HG02885 (cell line): ENCODE results near the gene ELF1.
"Not testable (repeated sequence)": the region's sequence is repeated elsewhere in the genome, so short reads cannot be mapped to it uniquely, and the experiment has no call there.

Experiments
- ATAC-seq: cut with Tn5 transposase; IDR thresholded peaks from one replicate; pipeline ENCODE4 v1.9.1; 2021; ENCODE audit warnings: mild to moderate bottlenecking; ENCODE audit not compliant: unreplicated experiment, poor library complexity

Gene ELF1

GRCh38 chr13:41048640-41049039, 29.5 kb upstream of the ELF1 start:
- no peak for ATAC-seq

GRCh38 chr13:41042419-41042818, 23.3 kb upstream of the ELF1 start:
- ATAC-seq, result not testable (repeated sequence)

GRCh38 chr13:41040584-41041334, 21.6 kb upstream of the ELF1 start:
- no peak for ATAC-seq

- no peak for ATAC-seq
Measured at GRCh38 chr13:41039746-41040145, 20.6 kb upstream of the ELF1 start.

GRCh38 chr13:41036557-41036956, 17.4 kb upstream of the ELF1 start:
- not testable (repeated sequence) for ATAC-seq

- no peak for ATAC-seq
Measured at GRCh38 chr13:41034881-41035280, 15.8 kb upstream of the ELF1 start.

- no peak for ATAC-seq
Measured at GRCh38 chr13:41034382-41034781, 15.3 kb upstream of the ELF1 start.

- peak; percentile 42 for ATAC-seq
Measured at GRCh38 chr13:41032691-41033376, 13.7 kb upstream of the ELF1 start.

- ATAC-seq, result no peak
Measured at GRCh38 chr13:41029629-41030028, 10.5 kb upstream of the ELF1 start.

GRCh38 chr13:41028051-41028450, 8.9 kb upstream of the ELF1 start:
- ATAC-seq, result no peak

GRCh38 chr13:41026788-41027187, 7.7 kb upstream of the ELF1 start:
- no peak for ATAC-seq

GRCh38 chr13:41025518-41025917, 6.4 kb upstream of the ELF1 start:
- ATAC-seq, result no peak

- ATAC-seq, result no peak
Measured at GRCh38 chr13:41019578-41020347, 647 bp upstream of the ELF1 start.

- ATAC-seq, result no peak
Measured at GRCh38 chr13:41018602-41018948, 541 bp downstream of the ELF1 start.

- ATAC-seq, result peak; percentile 25
Measured at GRCh38 chr13:41017817-41018601, 1.1 kb downstream of the ELF1 start.

GRCh38 chr13:41017159-41017558, 2.0 kb downstream of the ELF1 start:
- ATAC-seq, result no peak

GRCh38 chr13:41015920-41016319, 3.2 kb downstream of the ELF1 start:
- no peak for ATAC-seq

- peak; percentile 51 for ATAC-seq
Measured at GRCh38 chr13:41013835-41014234, 5.3 kb downstream of the ELF1 start.

- no peak for ATAC-seq
Measured at GRCh38 chr13:41012536-41012935, 6.6 kb downstream of the ELF1 start.

- no peak for ATAC-seq
Measured at GRCh38 chr13:41011382-41011956, 7.6 kb downstream of the ELF1 start.
